ENCODE data around the gene ALS2CL.

- TF ChIP-seq CTCF (IDR thresholded peaks at IDR 0.05) (no peak), EP300 (IDR thresholded peaks at IDR 0.05) (no peak), POLR2A (IDR thresholded peaks at IDR 0.05) (no peak)
Observed at GRCh38 chr3:46701181-46701939, 7.9 kb upstream of the ALS2CL start, which contains the start of gene TMIE.
